TTC549 (cell line): ENCODE measurements around the gene PHOSPHO1.
"Not testable (repeated sequence)": the region's sequence is repeated elsewhere in the genome, so short reads cannot be mapped to it uniquely, and the experiment has no call there.

Experiments
- FAIRE-seq: peaks from 2 replicates; lab custom pipeline; 2012; peaks lifted over from hg19 to GRCh38; lab: Jason Lieb, UNC

Gene PHOSPHO1, protein sequence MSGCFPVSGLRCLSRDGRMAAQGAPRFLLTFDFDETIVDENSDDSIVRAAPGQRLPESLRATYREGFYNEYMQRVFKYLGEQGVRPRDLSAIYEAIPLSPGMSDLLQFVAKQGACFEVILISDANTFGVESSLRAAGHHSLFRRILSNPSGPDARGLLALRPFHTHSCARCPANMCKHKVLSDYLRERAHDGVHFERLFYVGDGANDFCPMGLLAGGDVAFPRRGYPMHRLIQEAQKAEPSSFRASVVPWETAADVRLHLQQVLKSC

DNA sequence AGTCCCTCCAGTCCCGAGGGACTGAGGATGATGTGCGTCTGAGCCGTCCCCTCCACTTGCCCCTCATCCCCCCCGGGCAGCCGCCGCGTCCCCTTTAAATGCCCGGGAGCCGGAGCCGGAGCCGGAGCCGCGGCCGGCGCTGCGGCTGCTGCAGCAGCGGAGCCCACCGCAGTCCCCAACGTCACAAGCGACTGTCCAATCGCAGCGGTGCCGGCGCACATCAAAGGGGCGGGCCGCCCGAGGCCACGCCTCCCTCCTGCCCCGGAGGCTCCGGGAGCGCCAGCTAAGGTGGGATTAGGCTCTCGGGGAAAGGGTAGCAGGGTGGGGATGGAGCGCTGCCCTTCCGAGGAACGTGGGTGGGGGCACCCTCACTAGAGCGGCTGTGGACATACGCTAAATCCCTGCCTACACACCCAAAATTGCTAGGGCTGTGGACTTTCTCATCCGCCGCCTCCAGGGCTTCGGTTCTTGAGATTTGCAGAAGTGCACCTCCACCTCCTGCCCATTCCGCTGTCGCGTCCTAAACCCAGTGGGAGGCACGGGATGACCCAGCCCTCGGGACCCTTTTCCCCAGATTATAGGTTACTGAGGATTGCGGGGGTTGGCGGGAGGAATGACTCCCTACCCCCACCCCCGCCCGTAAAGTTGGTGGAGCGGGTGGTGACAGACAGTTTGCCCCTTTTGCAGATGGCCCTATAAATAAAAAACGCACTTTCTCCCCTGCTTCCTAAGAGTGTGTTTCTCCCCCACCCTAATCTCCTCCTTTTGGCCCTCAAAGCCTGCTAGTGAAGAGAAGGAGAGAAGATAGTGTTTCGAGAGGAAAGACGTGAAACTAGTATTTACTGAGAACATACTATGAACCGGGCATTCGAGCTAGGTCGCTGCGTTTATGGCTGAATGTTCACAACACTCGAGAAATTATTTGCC, at the start of gene PHOSPHO1:
PHOSPHO1 (minus strand) TSS at position 152 of the 927 bp plus-strand sequence. CDS start 4,096 bp downstream, outside the sequence.
- FAIRE-seq, result no peak

DNA sequence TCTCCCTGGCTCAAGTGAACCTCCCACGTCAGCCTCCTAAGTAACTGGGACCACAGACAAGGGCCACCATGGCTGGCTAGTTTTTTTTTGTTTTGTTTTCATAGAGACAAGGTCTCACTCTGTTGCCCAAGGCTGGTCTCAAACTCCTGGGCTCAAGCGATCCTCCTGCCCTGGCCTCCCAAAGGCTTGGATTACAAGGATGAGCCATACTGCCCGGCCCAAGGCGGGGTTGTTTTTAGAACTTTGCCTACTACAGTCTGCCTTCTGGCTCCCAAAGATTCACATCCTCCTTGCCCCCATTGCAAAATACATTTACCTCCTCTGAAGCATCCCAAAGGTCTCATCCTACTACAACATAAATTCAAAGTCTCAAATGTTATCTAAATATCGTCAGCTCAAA, 49.5 kb upstream of the PHOSPHO1 start:
- FAIRE-seq, result no peak

DNA sequence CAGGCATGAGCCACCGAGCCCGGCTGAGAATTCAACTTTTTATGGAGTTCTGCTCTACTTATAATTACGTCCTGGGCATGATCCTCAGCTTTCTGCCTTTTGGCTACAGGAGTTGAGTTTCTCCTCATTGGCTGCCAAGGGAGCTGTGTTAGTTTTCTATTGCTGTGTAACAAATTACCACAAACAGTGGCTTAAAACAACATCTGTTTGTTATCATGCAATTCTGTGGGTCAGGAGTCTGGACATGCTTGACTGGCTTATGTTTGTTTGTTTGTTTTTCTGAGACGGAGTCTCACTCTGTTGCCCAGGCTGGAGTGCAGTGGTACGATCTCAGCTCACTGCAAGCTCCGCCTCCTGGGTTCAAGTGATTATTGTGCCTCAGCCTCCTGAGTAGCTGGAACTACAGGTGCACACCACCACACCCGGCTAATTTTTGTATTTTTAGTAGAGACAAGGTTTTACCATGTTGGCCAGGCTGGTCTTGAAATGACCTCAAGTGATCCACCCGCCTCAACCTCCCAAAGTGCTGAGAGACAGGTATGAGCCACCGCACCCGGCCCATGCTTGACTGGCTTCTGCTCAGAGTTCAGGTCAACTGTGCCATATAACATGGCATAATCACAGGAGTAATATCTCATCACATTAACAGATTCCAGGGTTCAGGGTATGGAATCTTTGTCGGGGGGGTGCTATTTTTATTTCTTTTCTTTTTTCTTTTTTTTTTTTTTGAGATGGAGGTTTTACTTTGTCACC, 48.9 kb upstream of the PHOSPHO1 start:
- not testable (repeated sequence) for FAIRE-seq

DNA sequence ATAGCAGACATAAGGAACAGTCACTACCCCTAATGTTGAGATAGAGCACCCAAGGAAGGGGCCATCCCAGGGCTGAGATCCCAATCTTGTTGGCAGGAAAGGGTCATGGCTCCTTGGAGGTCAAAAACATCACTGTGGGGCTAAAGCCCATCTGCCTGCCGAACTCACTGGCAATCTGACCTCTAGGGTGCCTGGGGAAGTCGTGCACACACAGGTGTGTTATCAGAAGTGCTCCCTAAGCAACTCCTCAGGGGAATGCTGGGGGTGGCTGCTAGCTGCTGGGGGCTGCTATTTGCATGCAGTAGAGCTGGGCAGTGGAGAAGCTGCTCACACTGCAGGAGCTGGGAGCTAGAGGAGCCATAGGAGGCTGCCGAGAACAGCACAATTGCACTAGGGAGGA, 47.5 kb upstream of the PHOSPHO1 start:
- no peak for FAIRE-seq

DNA sequence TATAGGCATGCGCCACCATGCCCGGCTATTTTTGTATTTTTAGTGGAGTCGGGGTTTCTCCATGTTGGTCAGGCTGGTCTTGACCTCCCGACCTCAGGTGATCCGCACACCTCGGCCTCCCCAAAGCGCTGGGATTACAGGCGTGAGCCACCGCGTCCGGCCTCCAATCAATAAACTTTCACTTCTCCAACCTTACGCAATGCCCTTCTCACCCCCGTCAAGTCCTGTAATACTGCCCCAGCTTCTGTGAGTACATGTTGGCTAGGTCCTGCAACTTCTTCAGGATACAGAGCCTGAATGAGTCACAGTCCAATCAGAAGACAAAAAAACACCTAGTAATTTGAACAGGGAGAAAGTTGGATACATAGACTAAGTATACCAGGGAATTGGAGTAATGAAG, 47.1 kb upstream of the PHOSPHO1 start:
- no peak for FAIRE-seq

DNA sequence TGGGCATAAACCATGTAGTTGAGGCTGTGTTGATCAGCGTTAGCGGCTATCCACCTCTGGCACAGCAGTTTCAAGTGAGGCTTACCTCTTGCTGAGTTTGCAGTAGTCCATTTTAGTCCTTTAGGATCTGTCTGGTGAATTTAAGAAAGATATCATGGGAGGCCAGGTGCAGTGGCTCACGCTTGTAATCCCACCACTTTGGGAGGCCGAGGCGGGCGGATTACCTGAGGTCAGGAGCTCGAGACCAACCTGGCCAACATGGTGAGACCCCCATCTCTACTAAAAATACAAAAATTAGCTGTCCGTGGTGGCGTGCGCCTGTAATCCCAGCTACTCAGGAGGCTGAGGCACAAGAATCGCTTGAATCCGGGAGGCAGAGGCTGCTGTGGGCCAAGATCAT, 45.4 kb upstream of the PHOSPHO1 start:
- FAIRE-seq, result not testable (repeated sequence)

DNA sequence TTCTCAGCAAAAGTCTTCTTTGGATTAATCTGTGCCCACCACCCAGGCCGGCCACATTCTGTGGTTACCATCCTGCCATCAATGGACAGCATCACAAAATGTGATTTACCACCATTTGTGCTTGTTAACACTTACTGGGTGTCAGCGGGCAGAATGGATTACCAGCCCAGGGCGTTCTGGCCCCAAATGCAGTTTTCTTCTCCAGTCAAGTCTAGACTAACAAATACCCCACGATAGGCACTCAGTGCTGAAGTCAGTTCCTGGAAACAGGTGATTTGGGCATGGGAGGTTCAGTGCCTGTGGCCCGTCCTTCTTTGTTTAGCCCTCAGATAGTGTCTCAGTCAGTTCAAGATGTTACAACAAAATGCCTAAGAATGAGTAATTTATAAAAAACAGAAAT, 38.8 kb upstream of the PHOSPHO1 start:
- no peak for FAIRE-seq

DNA sequence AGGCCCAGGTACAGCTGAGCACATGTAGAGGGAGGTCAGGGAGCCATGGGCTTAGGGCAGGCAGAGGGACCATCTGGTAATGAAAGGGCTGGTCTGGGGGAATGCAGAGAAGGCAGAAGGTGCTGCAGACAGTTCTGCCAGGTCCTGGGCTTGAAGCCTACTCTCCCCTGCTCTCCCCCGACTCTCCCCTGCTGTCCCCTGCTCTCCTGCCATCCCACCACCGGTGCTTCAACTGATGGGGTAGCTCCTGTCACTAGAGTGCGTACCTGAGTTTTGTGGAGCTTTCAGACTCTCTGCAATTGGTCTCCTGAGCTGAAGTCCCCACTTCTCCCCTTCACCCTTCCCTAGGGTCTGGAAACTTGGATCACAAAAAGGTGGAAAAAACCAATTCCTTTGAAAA, 37.3 kb upstream of the PHOSPHO1 start:
- no peak for FAIRE-seq

DNA sequence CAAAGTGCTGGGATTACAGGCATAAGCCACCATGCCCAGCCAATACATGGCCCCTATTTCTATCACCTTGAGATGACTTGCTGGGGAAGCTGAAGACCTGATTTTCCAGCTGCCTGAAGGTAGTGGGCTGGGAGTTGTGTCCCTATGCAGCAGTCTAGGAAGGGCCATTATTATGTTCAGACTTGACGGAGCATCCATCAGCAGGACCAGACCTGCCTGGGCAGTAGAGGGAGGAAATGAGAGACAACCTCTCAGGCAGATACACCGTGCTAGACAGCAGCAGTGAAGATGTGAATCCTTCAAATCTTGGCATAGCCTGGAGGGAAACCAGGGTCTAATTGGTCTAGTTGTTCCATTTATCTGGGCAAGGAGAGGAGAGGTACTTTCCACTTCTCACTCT, 35.6 kb upstream of the PHOSPHO1 start:
- FAIRE-seq, result no peak

DNA sequence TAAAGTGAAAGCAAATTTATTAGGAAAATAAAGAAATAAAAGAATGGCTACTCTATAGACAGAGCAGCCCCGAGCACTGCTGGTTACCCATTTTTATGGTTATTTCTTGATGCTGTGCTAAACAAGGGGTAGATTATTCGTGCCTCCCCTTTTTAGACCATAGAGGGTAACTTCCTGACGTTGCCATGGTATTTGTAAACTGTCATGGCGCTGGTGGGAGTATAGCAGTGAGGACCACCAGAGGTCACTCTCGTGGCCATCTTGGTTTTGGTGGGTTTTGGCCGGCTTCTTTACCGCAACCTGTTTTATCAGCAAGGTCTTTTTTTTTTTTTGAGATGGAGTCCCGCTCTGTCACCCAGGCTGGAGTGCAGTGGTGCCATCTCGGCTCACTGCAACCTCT, 31.0 kb upstream of the PHOSPHO1 start:
- FAIRE-seq, result not testable (repeated sequence)

DNA sequence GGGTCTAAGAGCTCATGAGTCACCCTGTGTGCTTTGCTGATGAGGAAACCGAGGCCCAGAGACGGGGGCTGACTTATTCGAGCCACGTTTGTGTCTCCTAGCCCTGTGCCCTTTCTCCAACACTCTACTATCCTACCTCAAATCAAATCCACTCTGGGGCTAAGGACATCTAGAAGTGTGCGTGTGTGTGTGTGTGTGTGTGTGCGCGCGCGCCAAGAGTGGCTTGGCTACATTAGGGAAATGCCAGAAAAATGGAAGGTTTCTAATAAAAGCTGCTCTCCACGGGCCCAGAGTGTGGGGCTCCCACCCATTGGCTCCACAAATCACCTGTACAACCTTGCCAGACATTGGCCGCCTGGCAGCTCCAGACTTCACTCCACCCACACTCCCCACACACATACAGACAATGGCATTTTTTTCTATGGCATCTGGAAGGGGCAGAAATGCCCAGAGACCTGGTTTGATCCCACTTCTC, 30.3 kb upstream of the PHOSPHO1 start:
- no peak for FAIRE-seq

DNA sequence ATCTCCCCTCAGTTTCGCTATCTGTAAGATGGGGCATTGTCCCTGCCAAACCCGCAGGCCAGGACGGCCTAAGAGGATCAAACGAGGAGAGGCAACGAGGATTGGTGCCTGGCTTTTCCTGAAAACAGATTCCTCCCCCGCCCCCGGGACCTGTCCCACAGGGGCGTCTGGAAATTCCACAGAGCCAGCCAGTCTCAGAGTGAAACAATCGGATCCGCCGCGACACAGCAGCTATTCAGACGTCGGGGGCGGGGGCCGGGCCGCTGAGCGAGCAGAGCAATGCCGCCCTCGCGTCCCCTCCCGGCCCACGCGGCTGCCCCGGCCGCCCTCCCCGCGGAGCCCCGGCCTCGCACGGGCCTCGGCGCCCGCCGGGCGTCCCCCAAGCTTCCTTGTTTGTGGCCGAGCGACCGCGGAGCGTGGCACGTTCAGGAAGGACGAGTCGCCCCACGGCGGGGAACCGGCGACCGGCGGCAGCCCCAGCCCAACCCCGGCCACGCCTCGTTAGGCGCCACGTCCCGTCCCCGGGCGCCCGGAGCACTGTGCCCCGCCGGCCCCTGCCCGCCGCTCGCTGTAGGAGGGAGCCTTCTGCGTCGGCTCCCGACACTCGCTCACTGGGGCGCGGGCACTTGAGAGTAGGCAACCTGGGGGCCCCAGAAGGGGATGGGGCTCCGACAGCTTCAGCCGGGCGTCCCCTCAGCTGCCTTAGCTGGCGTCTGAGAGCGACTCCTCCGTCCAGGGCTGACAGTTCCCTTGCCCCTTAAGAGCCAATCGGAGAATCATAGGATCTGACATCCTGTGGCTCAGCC, 29.6 kb upstream of the PHOSPHO1 start:
- FAIRE-seq, result no peak

DNA sequence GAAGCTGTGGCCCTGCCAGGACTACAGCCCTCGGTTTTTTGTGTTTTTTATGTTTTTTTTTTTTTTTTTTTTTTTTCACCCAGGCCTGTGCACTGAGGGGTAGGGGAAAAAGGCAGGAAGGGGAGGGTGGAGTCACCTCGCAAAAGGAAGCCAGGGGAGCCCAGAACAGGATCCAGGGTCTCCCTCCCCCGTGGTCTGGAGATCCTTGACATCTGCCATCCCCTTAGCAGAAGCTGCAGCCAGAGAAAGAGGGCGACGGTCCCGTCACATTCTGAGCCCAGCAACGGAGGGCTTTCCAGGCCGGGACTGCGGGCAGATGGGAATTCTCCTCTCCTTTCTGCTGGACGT, 29.1 kb upstream of the PHOSPHO1 start:
- FAIRE-seq, result no peak

DNA sequence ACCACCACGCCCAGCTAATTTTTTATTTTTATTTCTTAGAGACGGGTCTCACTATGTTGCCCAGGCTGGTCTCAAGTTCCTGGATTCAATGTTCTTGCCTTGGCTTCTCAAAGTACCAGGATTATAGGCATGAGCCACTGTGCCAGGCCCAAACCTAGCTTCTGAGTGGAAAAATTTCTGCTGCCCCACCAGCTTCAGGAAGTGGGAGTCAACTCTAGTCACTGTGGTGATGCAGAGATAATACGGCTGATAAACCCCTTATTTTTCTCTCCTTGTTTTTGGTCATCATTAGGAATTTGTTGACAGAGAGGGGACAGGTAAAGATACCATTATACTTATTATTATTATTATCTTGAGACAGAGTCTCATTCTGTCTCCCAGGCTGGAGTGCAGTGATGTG, 27.8 kb upstream of the PHOSPHO1 start:
- FAIRE-seq, result no peak

DNA sequence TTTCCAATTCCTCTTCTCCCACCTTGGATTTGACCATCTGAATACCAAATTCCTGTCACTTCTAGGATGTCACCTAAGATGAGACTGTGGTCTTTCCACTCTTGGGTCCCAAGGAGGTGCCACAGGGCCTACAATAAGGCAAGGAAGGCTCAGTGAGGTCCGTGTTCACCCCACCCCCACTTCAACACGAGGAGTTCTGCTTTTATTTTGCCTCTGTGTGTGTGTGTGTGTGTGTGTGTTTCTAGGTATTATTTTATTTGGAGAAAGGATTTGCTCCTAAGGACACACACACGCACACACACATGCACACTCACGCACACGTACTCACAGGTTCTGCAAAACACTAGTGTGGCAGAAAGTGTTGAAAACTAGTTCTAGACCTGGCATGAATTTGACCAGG, 24.5 kb upstream of the PHOSPHO1 start:
- FAIRE-seq, result no peak

DNA sequence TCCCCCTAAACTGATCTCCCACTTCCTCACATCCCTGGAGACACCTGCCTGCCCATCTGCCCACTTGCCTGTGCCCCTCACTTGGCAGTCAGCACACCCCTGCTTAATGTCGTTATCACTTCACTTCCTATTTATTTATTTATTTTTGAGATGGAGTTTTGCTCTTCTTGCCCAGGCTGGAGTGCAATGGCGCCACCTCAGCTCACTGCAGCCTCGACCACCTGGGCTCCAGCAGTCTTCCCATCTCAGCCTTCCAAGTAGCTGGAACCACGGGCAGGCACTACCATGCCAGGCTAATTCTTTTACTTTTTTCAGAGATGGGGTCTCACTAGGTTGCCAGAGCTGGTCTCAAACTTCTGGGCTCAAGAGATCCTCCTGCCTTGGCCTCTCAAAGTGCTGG, 23.5 kb upstream of the PHOSPHO1 start:
- FAIRE-seq, result no peak

DNA sequence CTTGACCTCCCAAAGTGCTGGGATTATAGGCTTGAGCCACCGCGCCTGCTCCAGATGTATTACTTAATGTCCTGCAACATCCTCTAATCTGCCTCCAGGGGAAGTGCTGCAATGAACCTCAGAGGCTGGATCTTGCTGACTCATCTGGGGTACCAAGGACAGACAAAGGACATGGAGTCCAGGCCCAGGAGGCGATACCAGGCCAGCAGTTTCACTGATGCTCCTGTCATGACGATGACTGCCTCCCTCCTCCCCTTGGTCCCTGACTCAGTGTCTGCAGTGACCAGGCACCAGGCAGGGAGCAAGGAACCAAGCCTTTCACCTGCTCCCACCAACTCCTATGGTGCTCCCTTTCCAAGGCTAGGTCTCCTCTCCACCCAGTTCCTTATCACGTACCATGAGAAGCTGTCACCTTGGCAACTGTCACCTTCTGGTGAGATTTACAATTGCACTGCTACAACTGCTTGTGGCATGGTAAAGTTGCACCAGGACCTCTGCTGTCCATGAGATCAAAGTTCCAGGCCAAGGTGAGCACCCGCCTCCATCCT, 21.6 kb upstream of the PHOSPHO1 start:
- FAIRE-seq, result no peak

DNA sequence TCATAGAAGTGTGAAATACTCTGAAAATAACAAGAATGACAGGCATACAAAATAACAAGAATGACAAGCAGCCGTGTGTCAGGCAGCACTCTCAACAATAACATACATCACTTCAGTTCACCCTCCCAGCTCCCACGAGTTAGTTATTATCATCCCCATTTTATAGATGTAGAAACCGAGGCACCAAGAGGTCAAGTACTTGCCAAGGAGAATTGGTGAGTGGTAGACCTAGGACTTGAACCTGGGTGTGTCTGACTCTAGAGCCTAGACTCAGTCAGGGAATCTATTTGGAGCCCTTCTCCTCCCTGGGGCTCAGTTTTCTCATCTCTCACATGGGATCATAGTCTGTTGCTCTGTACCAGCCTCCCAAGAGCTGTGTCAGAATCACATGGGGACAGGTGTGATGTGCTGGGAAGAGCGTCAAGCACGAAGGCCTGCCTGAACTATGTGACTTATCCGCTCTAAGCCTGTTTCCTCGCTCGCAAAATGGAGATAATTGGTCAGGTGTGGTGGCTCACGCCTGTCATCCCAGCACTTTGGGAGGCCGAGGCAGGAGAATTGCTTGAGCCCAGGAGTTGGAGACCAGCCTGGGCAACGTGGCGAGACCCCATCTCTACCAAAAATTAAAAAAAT, 19.4 kb upstream of the PHOSPHO1 start:
- no peak for FAIRE-seq

DNA sequence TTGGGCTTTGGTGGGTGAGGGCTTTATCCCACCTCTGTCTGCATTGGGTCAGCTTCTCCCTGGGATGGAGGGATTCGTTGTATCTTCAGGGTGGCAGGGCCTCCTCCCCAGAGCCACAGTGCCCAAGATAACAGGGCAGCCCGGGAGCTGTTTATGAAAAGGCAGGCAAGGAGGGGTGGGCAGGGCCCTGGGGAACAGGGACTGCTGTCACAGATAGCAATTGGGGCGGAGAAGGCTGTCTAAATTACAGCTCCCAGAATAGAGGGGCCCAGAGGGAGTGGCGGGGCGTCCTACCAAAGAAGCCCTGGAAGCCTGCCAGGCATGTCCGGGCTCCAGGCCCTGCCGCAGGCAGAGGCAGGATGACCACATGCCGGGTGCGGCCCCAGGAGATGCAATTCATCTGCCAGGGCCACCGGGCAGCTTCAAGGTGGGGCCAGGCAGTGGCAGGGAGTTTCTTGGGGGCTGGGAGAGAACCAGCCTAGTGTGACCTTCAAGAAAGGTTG, 18.8 kb upstream of the PHOSPHO1 start:
- FAIRE-seq, result no peak

DNA sequence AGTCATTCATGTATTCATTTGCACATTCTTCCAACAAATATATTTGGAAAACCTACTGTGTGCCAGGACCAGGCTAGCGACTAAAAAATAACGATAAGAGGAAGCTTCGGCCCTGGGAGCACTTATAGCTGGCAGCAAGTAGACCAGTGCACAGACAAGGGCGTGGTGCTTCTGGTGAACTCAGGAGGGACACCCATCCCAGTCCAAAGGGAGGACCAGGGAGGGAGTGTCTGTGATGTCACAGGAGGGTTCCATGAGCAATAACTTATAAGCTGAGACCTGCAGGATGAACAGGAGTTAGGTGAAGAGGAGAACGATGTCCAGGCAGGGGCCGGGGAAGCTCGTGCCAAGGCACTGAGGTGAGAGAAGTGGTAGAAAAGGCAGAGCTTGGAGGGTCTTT, 17.4 kb upstream of the PHOSPHO1 start:
- FAIRE-seq, result no peak

DNA sequence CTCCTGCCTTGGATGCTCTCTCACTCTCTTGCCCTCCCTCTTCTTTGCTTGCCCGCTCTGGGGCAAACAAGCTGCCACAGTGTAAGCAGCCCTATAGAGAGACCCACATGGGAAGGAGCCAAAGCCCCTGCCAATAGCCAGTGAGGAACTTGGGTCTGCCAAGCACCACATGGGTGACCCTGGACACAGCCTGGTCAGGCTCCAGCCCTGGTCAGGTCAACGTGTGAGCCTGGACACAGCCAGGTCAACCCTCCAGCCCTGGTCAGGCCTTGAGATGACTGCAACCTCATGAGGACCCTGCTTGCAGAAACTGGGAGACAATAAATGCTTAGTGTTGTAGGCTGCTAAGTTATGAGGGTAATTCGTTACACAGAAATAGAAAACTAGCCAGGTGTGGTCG, 14.3 kb upstream of the PHOSPHO1 start:
- no peak for FAIRE-seq
